H1 (cell line): ENCODE data around the gene KLF7. TPM values are rescaled to one million over a fixed set of nuclear protein-coding genes. Genes with fewer than 3 reads are reported as not detected.

Experiments
- CREB1 ChIP-seq: IDR thresholded peaks from 2 replicates; pipeline ENCODE4 v1.6.1; 2012; ENCODE audit warnings: inconsistent platforms
- CTBP2 ChIP-seq: IDR thresholded peaks from 2 replicates; pipeline ENCODE4 v1.7.0; 2011; ENCODE audit warnings: borderline replicate concordance, mild to moderate bottlenecking, moderate library complexity, mixed read lengths, low read length; ENCODE audit not compliant: insufficient read depth, insufficient read length
- EZH2 ChIP-seq: fragments of 200-600 bp; sonication (generic); IDR thresholded peaks from 2 replicates; pipeline ENCODE4 v1.7.1; 2012; ENCODE audit warnings: low read depth, mild to moderate bottlenecking, moderate library complexity, low read length, inconsistent platforms; ENCODE audit not compliant: severe bottlenecking
- KDM1A ChIP-seq: fragments of 200-600, 300-600 bp; sonication (generic); IDR thresholded peaks from 2 replicates; pipeline ENCODE4 v1.7.1; 2016; ENCODE audit warnings: mild to moderate bottlenecking, low read length, borderline replicate concordance
- NANOG ChIP-seq: IDR thresholded peaks from 2 replicates; pipeline ENCODE4 v1.6.1; 2011; ENCODE audit warnings: low read length, low read depth, mild to moderate bottlenecking, inconsistent platforms; ENCODE audit not compliant: insufficient read depth, poor library complexity, severe bottlenecking
- SIX5 ChIP-seq: IDR thresholded peaks from 2 replicates; pipeline ENCODE4 v1.6.1; 2011; ENCODE audit warnings: mild to moderate bottlenecking, low read depth, low read length
- polyA plus RNA-seq, 7 experiments: library from polyadenylated mRNA; depleted of rRNA in 3 of 7; stranded (reverse) in 5 of 7; unstranded in 2 of 7; fragments of >200 nt in 5 of 7; fragments of 200-250 nt in 2 of 7; gene quantifications; 1 replicate in 5 of 7; 2 replicates in 1 of 7; 4 replicates in 1 of 7; pipeline versions ENCODE4 v1.2.1 to v1.2.3, GENCODE V29; 2011 to 2013; ENCODE audit warnings: missing spikeins in 2 of 7, mixed read lengths in 2 of 7
- total RNA-seq: library from RNA; stranded (reverse); fragmentation: NEBNext Ultra II Directional; extraction: Animal tissue kit (Norgen Biotek cat#: 25700); gene quantifications from 2 replicates; pipeline ENCODE4 v1.2.1, GENCODE V29; 2021

Gene KLF7
- total and polyA plus RNA-seq, 2 of the 8 experiments (the other 6 are each of a cell fraction or from before 2014, with no cell fraction given): 9.6 to 23.3 TPM

GRCh38 chr2:207109768-207110167, 56.0 kb downstream of the KLF7 start (continued):
- no peak for TF ChIP-seq KDM1A
- no peak for TF ChIP-seq EZH2
- TF ChIP-seq NANOG: no peak
- TF ChIP-seq SIX5: no peak
- no peak for TF ChIP-seq CTBP2
- no peak for TF ChIP-seq CREB1
